ENCODE measurements around the gene CMIP. TPM values are rescaled to one million over a fixed set of nuclear protein-coding genes. Genes with fewer than 3 reads are reported as not detected.

The CMIP gene
- total and polyA plus RNA-seq, 10 of the 15 experiments (the other 5 are each of a cell fraction or from before 2014, with no cell fraction given) = 1.2 to 43.2 (median 4.4) TPM

DNA sequence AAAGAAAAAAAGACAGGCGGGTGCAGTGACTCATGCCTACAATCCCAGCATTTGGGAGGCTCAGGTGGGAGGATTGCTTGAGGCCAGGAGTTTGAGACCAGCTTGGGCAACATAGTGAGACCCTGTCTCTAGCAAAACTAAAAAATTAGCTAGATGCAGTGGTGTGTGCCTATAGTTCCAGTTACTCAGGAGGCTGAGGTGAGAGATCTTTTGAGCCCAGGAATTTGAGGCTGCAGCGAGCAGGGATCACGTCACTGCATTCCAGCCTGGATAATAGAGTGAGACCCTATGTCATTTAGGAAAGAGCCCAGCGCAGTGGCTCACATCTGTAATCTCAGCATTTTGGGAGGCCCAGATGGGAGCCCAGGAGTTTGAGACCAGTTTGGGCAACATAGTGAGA is 126.6 kb downstream of the CMIP start:
- no peak for TF ChIP-seq EGR1 (IDR thresholded peaks at IDR 0.05; ENCODE audit: borderline replicate concordance in 1 of 2, low read depth in 2 of 2, low read length in 2 of 2)
- TF ChIP-seq JUND (IDR thresholded peaks at IDR 0.05; ENCODE audit: low read depth, low read length) = no peak
- no peak for TF ChIP-seq TCF3 (IDR thresholded peaks at IDR 0.05; ENCODE audit: borderline replicate concordance, insufficient read depth, low read depth, low read length)
- ChIA-PET RAD21 (ENCODE audit: unreplicated experiment) (no interaction called here), CTCF (no interaction called here), SMC1A (ENCODE audit: uncharacterized antibody, unreplicated experiment) (no interaction called here), POLR2A (no interaction called here)
- no peaks in the 10 kb centered on the region; the same call in 2 of the 3 replicates for H3K9me3 ChIP-seq (replicated peaks; ENCODE audit: control insufficient read depth, insufficient read depth, low read length)
- no peak overlapping the region for H3K4me3 ChIP-seq
- H3K9ac ChIP-seq (ENCODE audit: control insufficient read depth, insufficient read depth, low read length) = no peak overlapping the region
- WGBS (ENCODE audit: insufficient coverage, insufficient replicate concordance, low lambda C conversion rate, missing lambda C conversion rate) = 74% methylated on average over 4 of the region's 4 CpGs
- no TSS peak for BruUV-seq (replicated peaks)
- DNase-seq (ENCODE audit: low read depth, low spot score) = no peak
- ATAC-seq = no peak
- H2AFZ ChIP-seq (ENCODE audit: control insufficient read depth, low read depth, low read length) = no peak overlapping the region
- no peak for FAIRE-seq
- no peak overlapping the region for H3K4me2 ChIP-seq (ENCODE audit: control insufficient read depth, insufficient read depth)
- no peaks in the 10 kb centered on the region for H3K27me3 ChIP-seq (replicated peaks in 1 of 2; ENCODE audit: control insufficient read depth in 2 of 2, insufficient read depth in 2 of 2, low read length in 1 of 2)
- H3K4me1 ChIP-seq (ENCODE audit: control insufficient read depth, insufficient read depth, low read length) = no peaks in the 10 kb centered on the region
- intact Hi-C loops (cut with micrococcal nuclease; ENCODE audit: unreplicated experiment) = no loop called here
- no peaks in the 10 kb centered on the region for H4K20me1 ChIP-seq (ENCODE audit: control insufficient read depth, insufficient read depth)
- H3K79me2 ChIP-seq (ENCODE audit: control insufficient read depth, insufficient read depth, low read length) = no peaks in the 10 kb centered on the region; the same call in none of the 2 replicates
- no peak overlapping the region for H3K27ac ChIP-seq (ENCODE audit: control insufficient read depth, insufficient read depth)
- H3K36me3 ChIP-seq (ENCODE audit: control insufficient read depth in 2 of 2, insufficient read depth in 2 of 2, low read length in 1 of 2) = peaks cover 0 to 2% of the 10 kb centered on the region in 2 experiments; a peak in 3 of 4 replicates
- in situ Hi-C loops (cut with MboI) = no loop called here

DNA sequence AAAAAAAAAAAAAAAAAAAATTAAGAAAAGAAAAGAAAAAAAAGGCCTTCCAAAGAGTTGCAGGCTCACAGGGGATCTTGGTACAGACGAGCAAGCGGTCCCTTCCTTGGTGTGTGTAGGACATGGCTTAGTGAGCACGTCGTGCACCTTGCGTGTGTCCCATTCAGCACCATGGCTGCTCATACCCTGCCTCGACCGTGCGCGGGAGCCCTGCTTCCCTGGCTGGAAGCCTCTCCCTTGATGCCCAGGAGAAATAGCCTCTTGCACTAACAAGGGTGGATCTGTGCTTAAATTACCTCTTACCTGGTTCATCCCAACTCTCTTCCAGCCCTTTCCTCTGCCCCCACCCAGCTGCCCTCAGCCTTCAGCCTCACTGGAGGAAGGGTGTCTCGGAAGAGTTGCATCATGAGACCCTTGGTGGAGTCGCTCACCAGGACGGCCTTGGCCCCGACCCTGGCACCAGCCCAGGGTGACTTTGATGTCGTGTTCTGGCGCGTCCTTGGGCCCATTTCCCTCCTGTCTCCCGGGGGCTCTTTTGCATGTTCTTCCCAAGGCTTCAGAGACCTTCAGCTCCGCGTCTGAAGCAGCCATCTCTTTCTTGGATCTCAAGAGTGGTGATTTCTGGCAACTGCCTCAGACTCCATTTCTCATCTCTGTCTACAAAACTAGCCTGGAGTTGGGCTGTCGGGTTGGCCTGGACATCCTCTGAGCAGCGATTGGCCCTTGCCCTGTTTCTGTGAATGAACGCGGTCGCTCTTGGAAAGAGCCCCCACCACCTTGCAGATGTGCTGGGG is 127.2 kb downstream of the CMIP start:
- RAD21 ChIA-PET (ENCODE audit: unreplicated experiment) = no interaction called here
- TF ChIP-seq SIX5 (IDR thresholded peaks at IDR 0.05; ENCODE audit: low read depth, low read length, severe bottlenecking) = no peak
- Histone ChIP-seq H3K4me2 (ENCODE audit: control insufficient read depth, insufficient read depth) (no peak overlapping the region), H3K27me3 (replicated peaks in 1 of 2; ENCODE audit: control insufficient read depth in 2 of 2, insufficient read depth in 2 of 2, low read length in 1 of 2) (no peaks in the 10 kb centered on the region), H2AFZ (ENCODE audit: control insufficient read depth, low read depth, low read length) (no peak overlapping the region), H3K27ac (ENCODE audit: control insufficient read depth, insufficient read depth) (no peak overlapping the region), H3K79me2 (ENCODE audit: control insufficient read depth, insufficient read depth, low read length) (no peaks in the 10 kb centered on the region; the same call in none of the 2 replicates), H4K20me1 (ENCODE audit: control insufficient read depth, insufficient read depth) (no peaks in the 10 kb centered on the region), H3K9ac (ENCODE audit: control insufficient read depth, insufficient read depth, low read length) (no peak overlapping the region), H3K4me1 (ENCODE audit: control insufficient read depth, insufficient read depth, low read length) (no peaks in the 10 kb centered on the region), H3K36me3 (ENCODE audit: control insufficient read depth in 2 of 2, insufficient read depth in 2 of 2, low read length in 1 of 2) (no peaks in the 10 kb centered on the region; a peak in 3 of 4 replicates), H3K4me3 (no peak overlapping the region), H3K9me3 (replicated peaks; ENCODE audit: control insufficient read depth, insufficient read depth, low read length) (no peaks in the 10 kb centered on the region)
- in situ Hi-C loops (cut with MboI) = no loop called here
- WGBS (ENCODE audit: insufficient coverage, insufficient replicate concordance, low lambda C conversion rate, missing lambda C conversion rate) = 93% methylated on average over 24 of the region's 24 CpGs
- CTCF ChIA-PET = no interaction called here
- BruUV-seq (replicated peaks) = no TSS peak
- FAIRE-seq = no peak
- POLR2A ChIA-PET = no interaction called here
- SMC1A ChIA-PET (ENCODE audit: uncharacterized antibody, unreplicated experiment) = no interaction called here
- no peak for ATAC-seq
- no peak for DNase-seq (ENCODE audit: low read depth, low spot score)
- intact Hi-C loops (cut with micrococcal nuclease; ENCODE audit: unreplicated experiment) = no loop called here

Data from GM12878 (cell line).